GM23338 (cell line): Measurements from ENCODE around the gene TUBGCP2. TPM values are rescaled to one million over a fixed set of nuclear protein-coding genes. Genes with fewer than 3 reads are reported as not detected.

Experiments
- ATAC-seq: fragments of 200-7000 bp; cut with Tn5 transposase; 3 replicates; pipeline ENCODE4 v1.9.1; 2020
- DNase-seq: peaks from one replicate; pipeline ENCODE4 v3.0.0-alpha.2; 2015; ENCODE audit warnings: low spot score
- H2AFZ ChIP-seq: fragments of 200-600 bp; sonication (generic); 2 replicates; pipeline ENCODE4 v1.8.0; 2016; ENCODE audit warnings: antibody characterized with exemption, mild to moderate bottlenecking, moderate library complexity
- H3F3A ChIP-seq: fragments of 200-600 bp; sonication (generic); replicated peaks from 2 replicates; pipeline ENCODE4 v1.8.0; 2017; ENCODE audit warnings: antibody characterized with exemption, mixed run types, low read depth
- H3K27ac ChIP-seq: fragments of 200-600 bp; sonication (generic); 2 replicates; pipeline ENCODE4 v1.6.1; 2016; ENCODE audit warnings: low read depth
- H3K27me3 ChIP-seq: fragments of 200-600 bp; sonication (generic); 2 replicates; pipeline ENCODE4 v1.8.0; 2016; ENCODE audit warnings: mild to moderate bottlenecking, mixed run types, moderate library complexity; ENCODE audit not compliant: insufficient read depth
- H3K36me3 ChIP-seq: fragments of 200-600 bp; sonication (generic); 2 replicates; pipeline ENCODE4 v1.8.0; 2016; ENCODE audit warnings: mild to moderate bottlenecking; ENCODE audit not compliant: insufficient read depth
- H3K4me1 ChIP-seq: fragments of 200-600 bp; sonication (generic); 2 replicates; pipeline ENCODE4 v1.8.0; 2016; ENCODE audit warnings: mild to moderate bottlenecking, moderate library complexity; ENCODE audit not compliant: insufficient read depth
- H3K4me2 ChIP-seq: fragments of 200-600 bp; sonication (generic); 2 replicates; pipeline ENCODE4 v1.7.1; 2017; ENCODE audit warnings: mixed run types
- H3K4me3 ChIP-seq: fragments of 200-600 bp; sonication (generic); 2 replicates; pipeline ENCODE4 v1.6.1; 2016; ENCODE audit warnings: mixed run types
- H3K79me2 ChIP-seq: fragments of 200-600 bp; sonication (generic); replicated peaks from 2 replicates; pipeline ENCODE4 v1.8.0; 2017; ENCODE audit warnings: mild to moderate bottlenecking; ENCODE audit not compliant: insufficient read depth
- H3K9me2 ChIP-seq: fragments of 200-600 bp; sonication (generic); 2 replicates; pipeline ENCODE4 v1.8.0; 2017; ENCODE audit not compliant: insufficient read depth
- H4K20me1 ChIP-seq: fragments of 200-600 bp; sonication (generic); replicated peaks from 2 replicates; pipeline ENCODE4 v1.8.0; 2017; ENCODE audit warnings: mild to moderate bottlenecking; ENCODE audit not compliant: insufficient read depth
- H3K27ac Mint-ChIP-seq: 2 replicates; pipeline ENCODE4 v1.8.0; 2020; ENCODE audit warnings: inconsistent platforms, mild to moderate bottlenecking, moderate library complexity, mixed read lengths
- H3K27me3 Mint-ChIP-seq: 3 replicates; pipeline ENCODE4 v1.8.0; 2022; ENCODE audit warnings: low read depth, mild to moderate bottlenecking, moderate library complexity, mixed read lengths, inconsistent platforms; ENCODE audit not compliant: insufficient read depth, poor library complexity
- H3K36me3 Mint-ChIP-seq: 3 replicates; pipeline ENCODE4 v1.8.0; 2021; ENCODE audit warnings: low read depth, mild to moderate bottlenecking, inconsistent platforms, moderate library complexity, mixed read lengths
- H3K4me1 Mint-ChIP-seq: 3 replicates; pipeline ENCODE4 v1.8.0; 2020; ENCODE audit warnings: mild to moderate bottlenecking, inconsistent platforms, mixed read lengths
- H3K4me3 Mint-ChIP-seq: 3 replicates; pipeline ENCODE4 v1.8.0; 2021; ENCODE audit warnings: moderate library complexity, mild to moderate bottlenecking, inconsistent platforms, mixed read lengths
- H3K9me3 Mint-ChIP-seq: 3 replicates; pipeline ENCODE4 v1.8.0; 2020; ENCODE audit warnings: moderate library complexity, mild to moderate bottlenecking, inconsistent platforms, mixed read lengths
- CREB1 ChIP-seq: fragments of 250-450 bp; sonication (Bioruptor Pico); IDR thresholded peaks from 2 replicates; pipeline ENCODE4 v1.5.0; 2020; ENCODE audit warnings: low read depth, mild to moderate bottlenecking, moderate library complexity
- EZH2 ChIP-seq: fragments of 200-600 bp; sonication (generic); IDR thresholded peaks from one replicate; pipeline ENCODE4 v1.8.0; 2017; ENCODE audit warnings: antibody characterized with exemption, mild to moderate bottlenecking, low read depth; ENCODE audit not compliant: unreplicated experiment
- EZH2phosphoT487 ChIP-seq: fragments of 200-600 bp; sonication (generic); IDR thresholded peaks from one replicate; pipeline ENCODE4 v1.8.1; 2018; ENCODE audit warnings: antibody characterized with exemption; ENCODE audit not compliant: unreplicated experiment
- JUNB ChIP-seq: IDR thresholded peaks from one replicate; pipeline ENCODE4 v1.6.1; 2016; ENCODE audit warnings: antibody characterized with exemption; ENCODE audit not compliant: unreplicated experiment
- STAT1 ChIP-seq: IDR thresholded peaks from one replicate; pipeline ENCODE4 v1.6.1; 2016; ENCODE audit warnings: antibody characterized with exemption; ENCODE audit not compliant: unreplicated experiment
- ZNF114 ChIP-seq: fragments of 250-450 bp; sonication (Bioruptor Pico); IDR thresholded peaks from 2 replicates; pipeline ENCODE4 v1.5.0; 2020; ENCODE audit warnings: mild to moderate bottlenecking, moderate library complexity
- ZNF331 ChIP-seq: fragments of 250-450 bp; sonication (Bioruptor Pico); IDR thresholded peaks from 2 replicates; pipeline ENCODE4 v1.5.0; 2020; ENCODE audit warnings: low read depth, mild to moderate bottlenecking, moderate library complexity
- polyA plus RNA-seq: library from polyadenylated mRNA; unstranded; fragments of >200 nt; fragmentation: Nextera tagmentation; extraction: Ambion mirVana; gene quantifications from 2 replicates; pipeline ENCODE4 v1.2.1, GENCODE V29; 2016
- total RNA-seq: library from RNA; depleted of rRNA; stranded (reverse); fragments of >200 nt; shearing (Covaris generic); gene quantifications from 2 replicates; pipeline ENCODE4 v1.2.3, GENCODE V29; 2014
- TF ChIP-seq, protein P1 (sequence below), 2 experiments: fragments of 200-600 bp in 1 of 2; sonication (generic) in 1 of 2; conservative IDR thresholded peaks; 2 replicates each; pipeline versions ENCODE4 v1.5.1 to v1.6.1; 2016 to 2017; ENCODE audit warnings: antibody characterized with exemption in 2 of 2, low read depth in 2 of 2, mild to moderate bottlenecking in 2 of 2, moderate library complexity in 1 of 2
- TF ChIP-seq, protein P2 (sequence below): IDR thresholded peaks from 2 replicates; pipeline ENCODE4 v1.6.1; 2016; ENCODE audit warnings: antibody characterized with exemption
- TF ChIP-seq, protein P3 (sequence below): IDR thresholded peaks from one replicate; pipeline ENCODE4 v1.6.1; 2018; ENCODE audit warnings: antibody characterized with exemption; ENCODE audit not compliant: unreplicated experiment

The TUBGCP2 gene
- total and polyA plus RNA-seq, 2 experiments from 2014 or later = 59.6 to 67.7 TPM

DNA sequence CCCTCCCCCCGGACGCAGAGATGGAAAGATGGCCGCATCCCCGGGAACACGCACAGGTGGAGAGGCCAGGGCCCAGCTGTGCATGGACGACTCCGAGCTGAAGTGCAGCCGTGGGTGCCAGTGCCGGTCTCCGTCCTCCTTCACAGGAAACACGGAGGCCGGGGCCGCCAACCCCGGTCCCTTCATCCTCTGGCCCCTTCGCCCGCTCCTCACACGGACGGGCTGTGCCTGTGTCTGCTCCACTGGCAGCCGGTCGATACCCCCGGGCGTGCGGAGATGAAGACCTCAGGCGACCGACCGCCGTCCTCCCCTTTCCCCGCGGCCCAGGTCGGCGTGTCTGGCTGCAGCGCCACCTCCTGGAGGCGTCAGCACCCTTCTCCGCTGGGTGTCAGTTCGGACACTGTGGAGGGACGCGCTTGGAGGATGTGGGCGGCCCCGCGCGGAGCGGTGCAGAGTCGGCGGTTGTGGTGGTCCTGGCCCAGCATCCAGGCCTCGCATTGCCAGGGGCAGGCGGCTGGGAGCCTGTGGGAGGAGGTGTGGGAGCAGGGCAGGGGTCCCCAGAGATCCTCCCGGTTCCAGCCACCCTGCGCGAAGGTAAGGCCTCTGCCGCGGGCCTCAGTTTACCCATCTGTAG lies 9.9 kb upstream of the TUBGCP2 start:
- Histone ChIP-seq H3K79me2 (no peaks in the 10 kb centered on the region), H3F3A (0 out of 2 replicates have a peak, but pooled peaks cover 3% of the 10 kb centered on the region), H4K20me1 (no peaks in the 10 kb centered on the region), H3K27me3 (peaks cover 3% of the 10 kb centered on the region; the same call in 1 of the 2 replicates), H3K9me2 (no peaks in the 10 kb centered on the region), H3K27ac (no peak overlapping the region), H2AFZ (peak overlapping the region; percentile 59; the same call in 1 of the 2 replicates), H3K4me3 (peak overlapping the region; percentile 64), H3K36me3 (no peaks in the 10 kb centered on the region), H3K4me1 (no peaks in the 10 kb centered on the region), H3K4me2 (peak overlapping the region; percentile 70)
- no peak overlapping the region for H3K27ac Mint-ChIP-seq
- peak; percentile 88 for DNase-seq
- H3K4me3 Mint-ChIP-seq = peak overlapping the region; percentile 68
- H3K9me3 Mint-ChIP-seq = peaks cover 4% of the 10 kb centered on the region; the same call in 2 of the 3 replicates
- no peaks in the 10 kb centered on the region; the same call in 2 of the 3 replicates for H3K4me1 Mint-ChIP-seq
- H3K36me3 Mint-ChIP-seq = no peaks in the 10 kb centered on the region; the same call in 2 of the 3 replicates
- TF ChIP-seq ZNF114 (no peak), CREB1 (CRISPR knock-in tag) (peak; percentile 42; the same call in 1 of the 2 replicates)
- TF ChIP-seq, protein P1, sequence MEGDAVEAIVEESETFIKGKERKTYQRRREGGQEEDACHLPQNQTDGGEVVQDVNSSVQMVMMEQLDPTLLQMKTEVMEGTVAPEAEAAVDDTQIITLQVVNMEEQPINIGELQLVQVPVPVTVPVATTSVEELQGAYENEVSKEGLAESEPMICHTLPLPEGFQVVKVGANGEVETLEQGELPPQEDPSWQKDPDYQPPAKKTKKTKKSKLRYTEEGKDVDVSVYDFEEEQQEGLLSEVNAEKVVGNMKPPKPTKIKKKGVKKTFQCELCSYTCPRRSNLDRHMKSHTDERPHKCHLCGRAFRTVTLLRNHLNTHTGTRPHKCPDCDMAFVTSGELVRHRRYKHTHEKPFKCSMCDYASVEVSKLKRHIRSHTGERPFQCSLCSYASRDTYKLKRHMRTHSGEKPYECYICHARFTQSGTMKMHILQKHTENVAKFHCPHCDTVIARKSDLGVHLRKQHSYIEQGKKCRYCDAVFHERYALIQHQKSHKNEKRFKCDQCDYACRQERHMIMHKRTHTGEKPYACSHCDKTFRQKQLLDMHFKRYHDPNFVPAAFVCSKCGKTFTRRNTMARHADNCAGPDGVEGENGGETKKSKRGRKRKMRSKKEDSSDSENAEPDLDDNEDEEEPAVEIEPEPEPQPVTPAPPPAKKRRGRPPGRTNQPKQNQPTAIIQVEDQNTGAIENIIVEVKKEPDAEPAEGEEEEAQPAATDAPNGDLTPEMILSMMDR (conservative IDR thresholded peaks at IDR 0.05; ENCODE audit: low read depth in 2 of 2) = peak; percentile 77 to 93
- peaks cover 24% of the 10 kb centered on the region for H3K27me3 Mint-ChIP-seq
- ATAC-seq = peak; percentile 98

DNA sequence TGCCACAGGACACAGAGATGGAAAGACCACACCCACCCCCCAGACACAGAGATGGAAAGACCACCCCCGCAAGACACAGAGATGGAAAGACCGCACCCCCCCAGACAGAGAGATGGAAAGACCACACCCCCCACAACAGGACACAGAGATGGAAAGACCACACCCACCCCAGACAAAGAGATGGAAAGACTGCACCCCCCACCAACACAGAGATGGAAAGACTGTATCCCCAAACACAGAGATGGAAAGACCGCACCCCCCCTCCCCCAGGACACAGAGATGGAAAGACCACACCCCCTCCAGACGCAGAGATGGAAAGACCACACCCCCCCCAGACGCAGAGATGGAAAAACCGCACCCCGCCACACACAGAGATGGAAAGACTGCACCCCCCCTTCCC lies 8.1 kb upstream of the TUBGCP2 start:
- Histone ChIP-seq H3K4me1 (no peaks in the 10 kb centered on the region), H3K27ac (no peak overlapping the region), H3F3A (no peaks in the 10 kb centered on the region), H3K9me2 (no peaks in the 10 kb centered on the region), H3K27me3 (peaks cover 3% of the 10 kb centered on the region; the same call in 1 of the 2 replicates), H2AFZ (no peak overlapping the region), H3K36me3 (no peaks in the 10 kb centered on the region), H4K20me1 (no peaks in the 10 kb centered on the region), H3K4me3 (no peak overlapping the region), H3K79me2 (no peaks in the 10 kb centered on the region), H3K4me2 (no peak overlapping the region)
- Mint-ChIP-seq H3K4me1 (no peaks in the 10 kb centered on the region), H3K4me3 (no peak overlapping the region), H3K9me3 (peaks cover 4% of the 10 kb centered on the region; the same call in 2 of the 3 replicates), H3K27me3 (peaks cover 24% of the 10 kb centered on the region), H3K36me3 (peaks cover 6% of the 10 kb centered on the region), H3K27ac (no peak overlapping the region)
- ATAC-seq (no peak), DNase-seq (no peak)
- TF ChIP-seq ZNF331 (CRISPR knock-in tag) (no peak), EZH2phosphoT487 (no peak), STAT1 (no peak), CREB1 (CRISPR knock-in tag) (no peak), JUNB (no peak), EZH2 (no peak), ZNF114 (no peak)
- TF ChIP-seq, protein P2, sequence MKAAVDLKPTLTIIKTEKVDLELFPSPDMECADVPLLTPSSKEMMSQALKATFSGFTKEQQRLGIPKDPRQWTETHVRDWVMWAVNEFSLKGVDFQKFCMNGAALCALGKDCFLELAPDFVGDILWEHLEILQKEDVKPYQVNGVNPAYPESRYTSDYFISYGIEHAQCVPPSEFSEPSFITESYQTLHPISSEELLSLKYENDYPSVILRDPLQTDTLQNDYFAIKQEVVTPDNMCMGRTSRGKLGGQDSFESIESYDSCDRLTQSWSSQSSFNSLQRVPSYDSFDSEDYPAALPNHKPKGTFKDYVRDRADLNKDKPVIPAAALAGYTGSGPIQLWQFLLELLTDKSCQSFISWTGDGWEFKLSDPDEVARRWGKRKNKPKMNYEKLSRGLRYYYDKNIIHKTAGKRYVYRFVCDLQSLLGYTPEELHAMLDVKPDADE = no peak
- TF ChIP-seq, protein P3, sequence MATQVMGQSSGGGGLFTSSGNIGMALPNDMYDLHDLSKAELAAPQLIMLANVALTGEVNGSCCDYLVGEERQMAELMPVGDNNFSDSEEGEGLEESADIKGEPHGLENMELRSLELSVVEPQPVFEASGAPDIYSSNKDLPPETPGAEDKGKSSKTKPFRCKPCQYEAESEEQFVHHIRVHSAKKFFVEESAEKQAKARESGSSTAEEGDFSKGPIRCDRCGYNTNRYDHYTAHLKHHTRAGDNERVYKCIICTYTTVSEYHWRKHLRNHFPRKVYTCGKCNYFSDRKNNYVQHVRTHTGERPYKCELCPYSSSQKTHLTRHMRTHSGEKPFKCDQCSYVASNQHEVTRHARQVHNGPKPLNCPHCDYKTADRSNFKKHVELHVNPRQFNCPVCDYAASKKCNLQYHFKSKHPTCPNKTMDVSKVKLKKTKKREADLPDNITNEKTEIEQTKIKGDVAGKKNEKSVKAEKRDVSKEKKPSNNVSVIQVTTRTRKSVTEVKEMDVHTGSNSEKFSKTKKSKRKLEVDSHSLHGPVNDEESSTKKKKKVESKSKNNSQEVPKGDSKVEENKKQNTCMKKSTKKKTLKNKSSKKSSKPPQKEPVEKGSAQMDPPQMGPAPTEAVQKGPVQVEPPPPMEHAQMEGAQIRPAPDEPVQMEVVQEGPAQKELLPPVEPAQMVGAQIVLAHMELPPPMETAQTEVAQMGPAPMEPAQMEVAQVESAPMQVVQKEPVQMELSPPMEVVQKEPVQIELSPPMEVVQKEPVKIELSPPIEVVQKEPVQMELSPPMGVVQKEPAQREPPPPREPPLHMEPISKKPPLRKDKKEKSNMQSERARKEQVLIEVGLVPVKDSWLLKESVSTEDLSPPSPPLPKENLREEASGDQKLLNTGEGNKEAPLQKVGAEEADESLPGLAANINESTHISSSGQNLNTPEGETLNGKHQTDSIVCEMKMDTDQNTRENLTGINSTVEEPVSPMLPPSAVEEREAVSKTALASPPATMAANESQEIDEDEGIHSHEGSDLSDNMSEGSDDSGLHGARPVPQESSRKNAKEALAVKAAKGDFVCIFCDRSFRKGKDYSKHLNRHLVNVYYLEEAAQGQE = no peak
- TF ChIP-seq, protein P1 (conservative IDR thresholded peaks at IDR 0.05; ENCODE audit: low read depth in 2 of 2) = no peak
